ENCODE data around the gene DNAL1. TPM values are rescaled to one million over a fixed set of nuclear protein-coding genes. Genes with fewer than 3 reads are reported as not detected.

DNAL1 gene
- total and polyA plus RNA-seq, 10 of the 15 experiments (the other 5 are each of a cell fraction or from before 2014, with no cell fraction given) = 2.4 to 18.2 (median 7.4) TPM

DNA sequence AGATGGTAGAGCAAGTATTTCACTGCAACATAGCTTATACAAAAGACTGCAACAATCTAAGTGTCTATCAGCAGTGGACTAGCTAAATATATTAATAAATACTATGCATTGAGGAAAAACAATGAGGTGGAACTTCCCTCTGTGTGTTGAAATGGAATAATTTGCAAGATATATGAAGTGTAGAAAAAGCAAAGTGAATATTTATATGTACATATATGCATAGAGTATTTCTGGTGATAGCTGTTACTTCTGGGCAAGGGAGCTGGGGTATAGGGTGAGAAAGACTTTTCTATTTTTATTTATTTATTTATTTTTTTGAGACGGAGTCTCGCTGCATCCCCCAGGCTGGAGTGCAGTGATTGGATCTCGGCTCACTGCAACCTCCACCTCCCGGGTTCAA is 33.9 kb downstream of the DNAL1 start (continued):
- TF ChIP-seq, protein P1, sequence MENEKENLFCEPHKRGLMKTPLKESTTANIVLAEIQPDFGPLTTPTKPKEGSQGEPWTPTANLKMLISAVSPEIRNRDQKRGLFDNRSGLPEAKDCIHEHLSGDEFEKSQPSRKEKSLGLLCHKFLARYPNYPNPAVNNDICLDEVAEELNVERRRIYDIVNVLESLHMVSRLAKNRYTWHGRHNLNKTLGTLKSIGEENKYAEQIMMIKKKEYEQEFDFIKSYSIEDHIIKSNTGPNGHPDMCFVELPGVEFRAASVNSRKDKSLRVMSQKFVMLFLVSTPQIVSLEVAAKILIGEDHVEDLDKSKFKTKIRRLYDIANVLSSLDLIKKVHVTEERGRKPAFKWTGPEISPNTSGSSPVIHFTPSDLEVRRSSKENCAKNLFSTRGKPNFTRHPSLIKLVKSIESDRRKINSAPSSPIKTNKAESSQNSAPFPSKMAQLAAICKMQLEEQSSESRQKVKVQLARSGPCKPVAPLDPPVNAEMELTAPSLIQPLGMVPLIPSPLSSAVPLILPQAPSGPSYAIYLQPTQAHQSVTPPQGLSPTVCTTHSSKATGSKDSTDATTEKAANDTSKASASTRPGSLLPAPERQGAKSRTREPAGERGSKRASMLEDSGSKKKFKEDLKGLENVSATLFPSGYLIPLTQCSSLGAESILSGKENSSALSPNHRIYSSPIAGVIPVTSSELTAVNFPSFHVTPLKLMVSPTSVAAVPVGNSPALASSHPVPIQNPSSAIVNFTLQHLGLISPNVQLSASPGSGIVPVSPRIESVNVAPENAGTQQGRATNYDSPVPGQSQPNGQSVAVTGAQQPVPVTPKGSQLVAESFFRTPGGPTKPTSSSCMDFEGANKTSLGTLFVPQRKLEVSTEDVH (IDR thresholded peaks at IDR 0.05; ENCODE audit: low read depth, partially characterized antibody) = no peak
- TF ChIP-seq ZNF274 (IDR thresholded peaks at IDR 0.05; ENCODE audit: insufficient read depth, insufficient read length) (no peak), HCFC1 (IDR thresholded peaks at IDR 0.05; ENCODE audit: low read length) (no peak), CHD2 (IDR thresholded peaks at IDR 0.05; ENCODE audit: borderline replicate concordance, low read depth, low read length) (no peak), POU2F2 (IDR thresholded peaks at IDR 0.05; ENCODE audit: borderline replicate concordance, low read depth, low read length) (no peak), SMAD1 (IDR thresholded peaks at IDR 0.05; ENCODE audit: low read depth, partially characterized antibody) (no peak), CREB1 (IDR thresholded peaks at IDR 0.05; ENCODE audit: low read depth) (no peak)
- TF ChIP-seq, protein P2, sequence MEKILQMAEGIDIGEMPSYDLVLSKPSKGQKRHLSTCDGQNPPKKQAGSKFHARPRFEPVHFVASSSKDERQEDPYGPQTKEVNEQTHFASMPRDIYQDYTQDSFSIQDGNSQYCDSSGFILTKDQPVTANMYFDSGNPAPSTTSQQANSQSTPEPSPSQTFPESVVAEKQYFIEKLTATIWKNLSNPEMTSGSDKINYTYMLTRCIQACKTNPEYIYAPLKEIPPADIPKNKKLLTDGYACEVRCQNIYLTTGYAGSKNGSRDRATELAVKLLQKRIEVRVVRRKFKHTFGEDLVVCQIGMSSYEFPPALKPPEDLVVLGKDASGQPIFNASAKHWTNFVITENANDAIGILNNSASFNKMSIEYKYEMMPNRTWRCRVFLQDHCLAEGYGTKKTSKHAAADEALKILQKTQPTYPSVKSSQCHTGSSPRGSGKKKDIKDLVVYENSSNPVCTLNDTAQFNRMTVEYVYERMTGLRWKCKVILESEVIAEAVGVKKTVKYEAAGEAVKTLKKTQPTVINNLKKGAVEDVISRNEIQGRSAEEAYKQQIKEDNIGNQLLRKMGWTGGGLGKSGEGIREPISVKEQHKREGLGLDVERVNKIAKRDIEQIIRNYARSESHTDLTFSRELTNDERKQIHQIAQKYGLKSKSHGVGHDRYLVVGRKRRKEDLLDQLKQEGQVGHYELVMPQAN (conservative IDR thresholded peaks at IDR 0.05) = no peak

DNA sequence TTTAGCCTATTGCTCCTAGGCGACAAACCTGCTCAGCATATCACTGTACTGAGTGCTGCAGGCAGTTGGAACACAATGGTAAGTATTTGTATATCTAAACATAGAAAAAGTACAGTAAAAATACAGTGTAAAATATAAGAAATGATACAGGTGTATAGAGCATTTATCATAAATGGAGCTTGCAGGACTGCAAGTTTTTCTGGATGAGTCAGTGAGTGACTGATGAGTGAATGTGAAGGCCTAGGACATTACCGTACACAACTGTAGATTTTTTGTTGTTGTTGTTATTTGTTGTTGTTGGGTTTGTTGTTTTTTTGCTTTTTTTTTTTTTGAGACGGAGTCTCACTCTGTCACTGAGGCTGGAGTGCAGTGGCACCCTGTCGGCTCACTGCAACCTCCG is 36.0 kb downstream of the DNAL1 start:
- intact Hi-C loops (cut with micrococcal nuclease; ENCODE audit: unreplicated experiment) = no loop called here
- Histone ChIP-seq H3K27me3 (replicated peaks in 1 of 2; ENCODE audit: control insufficient read depth in 2 of 2, insufficient read depth in 2 of 2, low read length in 1 of 2) (no peaks in the 10 kb centered on the region), H3K9ac (ENCODE audit: control insufficient read depth, insufficient read depth, low read length) (no peak overlapping the region), H3K9me3 (replicated peaks; ENCODE audit: control insufficient read depth, insufficient read depth, low read length) (no peaks in the 10 kb centered on the region), H3K4me2 (ENCODE audit: control insufficient read depth, insufficient read depth) (no peak overlapping the region), H3K4me1 (ENCODE audit: control insufficient read depth, insufficient read depth, low read length) (no peaks in the 10 kb centered on the region), H3K27ac (ENCODE audit: control insufficient read depth, insufficient read depth) (no peak overlapping the region), H3K79me2 (ENCODE audit: control insufficient read depth, insufficient read depth, low read length) (no peaks in the 10 kb centered on the region), H3K4me3 (no peak overlapping the region), H3K36me3 (ENCODE audit: control insufficient read depth in 2 of 2, insufficient read depth in 2 of 2, low read length in 1 of 2) (no peaks in the 10 kb centered on the region), H4K20me1 (ENCODE audit: control insufficient read depth, insufficient read depth) (no peaks in the 10 kb centered on the region), H2AFZ (ENCODE audit: control insufficient read depth, low read depth, low read length) (no peak overlapping the region)
- in situ Hi-C loops (cut with MboI) = no loop called here
- no peak for FAIRE-seq
- no TSS peak for BruUV-seq (replicated peaks)
- ATAC-seq = no peak
- RAD21 ChIA-PET (ENCODE audit: unreplicated experiment) = no interaction called here
- SMC1A ChIA-PET (ENCODE audit: uncharacterized antibody, unreplicated experiment) = no interaction called here
- CTCF ChIA-PET = no interaction called here
- DNase-seq (ENCODE audit: low read depth, low spot score) = no peak
- WGBS (ENCODE audit: insufficient coverage, insufficient replicate concordance, low lambda C conversion rate, missing lambda C conversion rate) = over 99% methylated on average over 5 of the region's 5 CpGs
- POLR2A ChIA-PET = no interaction called here
- TF ChIP-seq NFYA (IDR thresholded peaks at IDR 0.05; ENCODE audit: borderline replicate concordance, low read depth, low read length) = no peak
- TF ChIP-seq, protein P3, sequence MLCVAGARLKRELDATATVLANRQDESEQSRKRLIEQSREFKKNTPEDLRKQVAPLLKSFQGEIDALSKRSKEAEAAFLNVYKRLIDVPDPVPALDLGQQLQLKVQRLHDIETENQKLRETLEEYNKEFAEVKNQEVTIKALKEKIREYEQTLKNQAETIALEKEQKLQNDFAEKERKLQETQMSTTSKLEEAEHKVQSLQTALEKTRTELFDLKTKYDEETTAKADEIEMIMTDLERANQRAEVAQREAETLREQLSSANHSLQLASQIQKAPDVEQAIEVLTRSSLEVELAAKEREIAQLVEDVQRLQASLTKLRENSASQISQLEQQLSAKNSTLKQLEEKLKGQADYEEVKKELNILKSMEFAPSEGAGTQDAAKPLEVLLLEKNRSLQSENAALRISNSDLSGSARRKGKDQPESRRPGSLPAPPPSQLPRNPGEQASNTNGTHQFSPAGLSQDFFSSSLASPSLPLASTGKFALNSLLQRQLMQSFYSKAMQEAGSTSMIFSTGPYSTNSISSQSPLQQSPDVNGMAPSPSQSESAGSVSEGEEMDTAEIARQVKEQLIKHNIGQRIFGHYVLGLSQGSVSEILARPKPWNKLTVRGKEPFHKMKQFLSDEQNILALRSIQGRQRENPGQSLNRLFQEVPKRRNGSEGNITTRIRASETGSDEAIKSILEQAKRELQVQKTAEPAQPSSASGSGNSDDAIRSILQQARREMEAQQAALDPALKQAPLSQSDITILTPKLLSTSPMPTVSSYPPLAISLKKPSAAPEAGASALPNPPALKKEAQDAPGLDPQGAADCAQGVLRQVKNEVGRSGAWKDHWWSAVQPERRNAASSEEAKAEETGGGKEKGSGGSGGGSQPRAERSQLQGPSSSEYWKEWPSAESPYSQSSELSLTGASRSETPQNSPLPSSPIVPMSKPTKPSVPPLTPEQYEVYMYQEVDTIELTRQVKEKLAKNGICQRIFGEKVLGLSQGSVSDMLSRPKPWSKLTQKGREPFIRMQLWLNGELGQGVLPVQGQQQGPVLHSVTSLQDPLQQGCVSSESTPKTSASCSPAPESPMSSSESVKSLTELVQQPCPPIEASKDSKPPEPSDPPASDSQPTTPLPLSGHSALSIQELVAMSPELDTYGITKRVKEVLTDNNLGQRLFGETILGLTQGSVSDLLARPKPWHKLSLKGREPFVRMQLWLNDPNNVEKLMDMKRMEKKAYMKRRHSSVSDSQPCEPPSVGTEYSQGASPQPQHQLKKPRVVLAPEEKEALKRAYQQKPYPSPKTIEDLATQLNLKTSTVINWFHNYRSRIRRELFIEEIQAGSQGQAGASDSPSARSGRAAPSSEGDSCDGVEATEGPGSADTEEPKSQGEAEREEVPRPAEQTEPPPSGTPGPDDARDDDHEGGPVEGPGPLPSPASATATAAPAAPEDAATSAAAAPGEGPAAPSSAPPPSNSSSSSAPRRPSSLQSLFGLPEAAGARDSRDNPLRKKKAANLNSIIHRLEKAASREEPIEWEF (IDR thresholded peaks at IDR 0.05; ENCODE audit: insufficient replicate concordance, low read depth, low read length) = no peak
- TF ChIP-seq, protein P4, sequence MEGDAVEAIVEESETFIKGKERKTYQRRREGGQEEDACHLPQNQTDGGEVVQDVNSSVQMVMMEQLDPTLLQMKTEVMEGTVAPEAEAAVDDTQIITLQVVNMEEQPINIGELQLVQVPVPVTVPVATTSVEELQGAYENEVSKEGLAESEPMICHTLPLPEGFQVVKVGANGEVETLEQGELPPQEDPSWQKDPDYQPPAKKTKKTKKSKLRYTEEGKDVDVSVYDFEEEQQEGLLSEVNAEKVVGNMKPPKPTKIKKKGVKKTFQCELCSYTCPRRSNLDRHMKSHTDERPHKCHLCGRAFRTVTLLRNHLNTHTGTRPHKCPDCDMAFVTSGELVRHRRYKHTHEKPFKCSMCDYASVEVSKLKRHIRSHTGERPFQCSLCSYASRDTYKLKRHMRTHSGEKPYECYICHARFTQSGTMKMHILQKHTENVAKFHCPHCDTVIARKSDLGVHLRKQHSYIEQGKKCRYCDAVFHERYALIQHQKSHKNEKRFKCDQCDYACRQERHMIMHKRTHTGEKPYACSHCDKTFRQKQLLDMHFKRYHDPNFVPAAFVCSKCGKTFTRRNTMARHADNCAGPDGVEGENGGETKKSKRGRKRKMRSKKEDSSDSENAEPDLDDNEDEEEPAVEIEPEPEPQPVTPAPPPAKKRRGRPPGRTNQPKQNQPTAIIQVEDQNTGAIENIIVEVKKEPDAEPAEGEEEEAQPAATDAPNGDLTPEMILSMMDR (IDR thresholded peaks at IDR 0.05 in 2 of 3, conservative IDR thresholded peaks at IDR 0.05 in 1 of 3; ENCODE audit: control insufficient read depth in 2 of 3, extremely low read depth in 1 of 3, insufficient read depth in 1 of 3, low read depth in 3 of 3, low read length in 3 of 3) = no peak

All from GM12878 (cell line).